GM23338 (cell line): ENCODE results near the gene FAM98A. TPM values are rescaled to one million over a fixed set of nuclear protein-coding genes. Genes with fewer than 3 reads are reported as not detected.

ENCODE experiments used
- ATAC-seq: fragments of 200-7000 bp; cut with Tn5 transposase; 3 replicates; pipeline ENCODE4 v1.9.1; 2020
- DNase-seq: peaks from one replicate; pipeline ENCODE4 v3.0.0-alpha.2; 2015; ENCODE audit warnings: low spot score
- H2AFZ ChIP-seq: fragments of 200-600 bp; sonication (generic); 2 replicates; pipeline ENCODE4 v1.8.0; 2016; ENCODE audit warnings: antibody characterized with exemption, mild to moderate bottlenecking, moderate library complexity
- H3F3A ChIP-seq: fragments of 200-600 bp; sonication (generic); replicated peaks from 2 replicates; pipeline ENCODE4 v1.8.0; 2017; ENCODE audit warnings: antibody characterized with exemption, mixed run types, low read depth
- H3K27ac ChIP-seq: fragments of 200-600 bp; sonication (generic); 2 replicates; pipeline ENCODE4 v1.6.1; 2016; ENCODE audit warnings: low read depth
- H3K27me3 ChIP-seq: fragments of 200-600 bp; sonication (generic); 2 replicates; pipeline ENCODE4 v1.8.0; 2016; ENCODE audit warnings: mild to moderate bottlenecking, mixed run types, moderate library complexity; ENCODE audit not compliant: insufficient read depth
- H3K36me3 ChIP-seq: fragments of 200-600 bp; sonication (generic); 2 replicates; pipeline ENCODE4 v1.8.0; 2016; ENCODE audit warnings: mild to moderate bottlenecking; ENCODE audit not compliant: insufficient read depth
- H3K4me1 ChIP-seq: fragments of 200-600 bp; sonication (generic); 2 replicates; pipeline ENCODE4 v1.8.0; 2016; ENCODE audit warnings: mild to moderate bottlenecking, moderate library complexity; ENCODE audit not compliant: insufficient read depth
- H3K4me2 ChIP-seq: fragments of 200-600 bp; sonication (generic); 2 replicates; pipeline ENCODE4 v1.7.1; 2017; ENCODE audit warnings: mixed run types
- H3K4me3 ChIP-seq: fragments of 200-600 bp; sonication (generic); 2 replicates; pipeline ENCODE4 v1.6.1; 2016; ENCODE audit warnings: mixed run types
- H3K79me2 ChIP-seq: fragments of 200-600 bp; sonication (generic); replicated peaks from 2 replicates; pipeline ENCODE4 v1.8.0; 2017; ENCODE audit warnings: mild to moderate bottlenecking; ENCODE audit not compliant: insufficient read depth
- H3K9me2 ChIP-seq: fragments of 200-600 bp; sonication (generic); 2 replicates; pipeline ENCODE4 v1.8.0; 2017; ENCODE audit not compliant: insufficient read depth
- H4K20me1 ChIP-seq: fragments of 200-600 bp; sonication (generic); replicated peaks from 2 replicates; pipeline ENCODE4 v1.8.0; 2017; ENCODE audit warnings: mild to moderate bottlenecking; ENCODE audit not compliant: insufficient read depth
- H3K27ac Mint-ChIP-seq: 2 replicates; pipeline ENCODE4 v1.8.0; 2020; ENCODE audit warnings: inconsistent platforms, mild to moderate bottlenecking, moderate library complexity, mixed read lengths
- H3K27me3 Mint-ChIP-seq: 3 replicates; pipeline ENCODE4 v1.8.0; 2022; ENCODE audit warnings: low read depth, mild to moderate bottlenecking, moderate library complexity, mixed read lengths, inconsistent platforms; ENCODE audit not compliant: insufficient read depth, poor library complexity
- H3K36me3 Mint-ChIP-seq: 3 replicates; pipeline ENCODE4 v1.8.0; 2021; ENCODE audit warnings: low read depth, mild to moderate bottlenecking, inconsistent platforms, moderate library complexity, mixed read lengths
- H3K4me1 Mint-ChIP-seq: 3 replicates; pipeline ENCODE4 v1.8.0; 2020; ENCODE audit warnings: mild to moderate bottlenecking, inconsistent platforms, mixed read lengths
- H3K4me3 Mint-ChIP-seq: 3 replicates; pipeline ENCODE4 v1.8.0; 2021; ENCODE audit warnings: moderate library complexity, mild to moderate bottlenecking, inconsistent platforms, mixed read lengths
- H3K9me3 Mint-ChIP-seq: 3 replicates; pipeline ENCODE4 v1.8.0; 2020; ENCODE audit warnings: moderate library complexity, mild to moderate bottlenecking, inconsistent platforms, mixed read lengths
- CREB1 ChIP-seq: fragments of 250-450 bp; sonication (Bioruptor Pico); IDR thresholded peaks from 2 replicates; pipeline ENCODE4 v1.5.0; 2020; ENCODE audit warnings: low read depth, mild to moderate bottlenecking, moderate library complexity
- CTCF ChIP-seq, 2 experiments: fragments of 200-600 bp in 1 of 2; sonication (generic) in 1 of 2; conservative IDR thresholded peaks; 2 replicates each; pipeline versions ENCODE4 v1.5.1 to v1.6.1; 2016 to 2017; ENCODE audit warnings: antibody characterized with exemption in 2 of 2, low read depth in 2 of 2, mild to moderate bottlenecking in 2 of 2, moderate library complexity in 1 of 2
- ETS1 ChIP-seq: IDR thresholded peaks from 2 replicates; pipeline ENCODE4 v1.6.1; 2016; ENCODE audit warnings: antibody characterized with exemption
- EZH2 ChIP-seq: fragments of 200-600 bp; sonication (generic); IDR thresholded peaks from one replicate; pipeline ENCODE4 v1.8.0; 2017; ENCODE audit warnings: antibody characterized with exemption, mild to moderate bottlenecking, low read depth; ENCODE audit not compliant: unreplicated experiment
- EZH2phosphoT487 ChIP-seq: fragments of 200-600 bp; sonication (generic); IDR thresholded peaks from one replicate; pipeline ENCODE4 v1.8.1; 2018; ENCODE audit warnings: antibody characterized with exemption; ENCODE audit not compliant: unreplicated experiment
- JUNB ChIP-seq: IDR thresholded peaks from one replicate; pipeline ENCODE4 v1.6.1; 2016; ENCODE audit warnings: antibody characterized with exemption; ENCODE audit not compliant: unreplicated experiment
- POLR2AphosphoS5 ChIP-seq: IDR thresholded peaks from 2 replicates; pipeline ENCODE4 v1.6.1; 2016; ENCODE audit warnings: antibody characterized with exemption, low read depth
- STAT1 ChIP-seq: IDR thresholded peaks from one replicate; pipeline ENCODE4 v1.6.1; 2016; ENCODE audit warnings: antibody characterized with exemption; ENCODE audit not compliant: unreplicated experiment
- ZNF114 ChIP-seq: fragments of 250-450 bp; sonication (Bioruptor Pico); IDR thresholded peaks from 2 replicates; pipeline ENCODE4 v1.5.0; 2020; ENCODE audit warnings: mild to moderate bottlenecking, moderate library complexity
- ZNF331 ChIP-seq: fragments of 250-450 bp; sonication (Bioruptor Pico); IDR thresholded peaks from 2 replicates; pipeline ENCODE4 v1.5.0; 2020; ENCODE audit warnings: low read depth, mild to moderate bottlenecking, moderate library complexity
- polyA plus RNA-seq: library from polyadenylated mRNA; unstranded; fragments of >200 nt; fragmentation: Nextera tagmentation; extraction: Ambion mirVana; gene quantifications from 2 replicates; pipeline ENCODE4 v1.2.1, GENCODE V29; 2016
- total RNA-seq: library from RNA; depleted of rRNA; stranded (reverse); fragments of >200 nt; shearing (Covaris generic); gene quantifications from 2 replicates; pipeline ENCODE4 v1.2.3, GENCODE V29; 2014

FAM98A gene
- total and polyA plus RNA-seq, 2 experiments from 2014 or later = 68.6 to 149 TPM

GRCh38 chr2:33606100-33606499 is 7.0 kb upstream of the FAM98A start:
- Histone ChIP-seq H3K79me2 (peaks cover 47% of the 10 kb centered on the region), H3K27ac (peak overlapping the region; percentile 96), H4K20me1 (no peaks in the 10 kb centered on the region), H3K9me2 (peaks cover 6% of the 10 kb centered on the region; the same call in 1 of the 2 replicates), H2AFZ (no peak overlapping the region), H3K4me3 (no peak overlapping the region), H3K4me2 (no peak overlapping the region), H3K4me1 (peaks cover 58% of the 10 kb centered on the region), H3K27me3 (no peaks in the 10 kb centered on the region), H3K36me3 (no peaks in the 10 kb centered on the region; the same call in 1 of the 2 replicates), H3F3A (no peaks in the 10 kb centered on the region; the same call in 1 of the 2 replicates)
- ATAC-seq (no peak), DNase-seq (no peak)
- Mint-ChIP-seq H3K36me3 (peaks cover 42% of the 10 kb centered on the region), H3K27me3 (peaks cover 5% of the 10 kb centered on the region), H3K27ac (no peak overlapping the region), H3K4me3 (no peak overlapping the region), H3K9me3 (peaks cover 29% of the 10 kb centered on the region), H3K4me1 (peaks cover 61% of the 10 kb centered on the region)
- TF ChIP-seq ETS1 (no peak), EZH2 (no peak), CREB1 (CRISPR knock-in tag) (no peak), ZNF331 (no peak), ZNF114 (CRISPR knock-in tag) (no peak), JUNB (no peak), CTCF (conservative IDR thresholded peaks at IDR 0.05; ENCODE audit: low read depth in 2 of 2) (no peak), STAT1 (no peak), EZH2phosphoT487 (no peak)

GRCh38 chr2:33605056-33605455 is 6.0 kb upstream of the FAM98A start:
- H3K27me3 Mint-ChIP-seq = peaks cover 4% of the 10 kb centered on the region
- Histone ChIP-seq H3K4me1 (peaks cover 58% of the 10 kb centered on the region), H3K4me2 (0 out of 2 replicates have a peak overlapping the region, but pooled peaks have one; percentile 44), H3K79me2 (peaks cover 51% of the 10 kb centered on the region), H3K4me3 (no peak overlapping the region), H2AFZ (no peak overlapping the region), H3F3A (no peaks in the 10 kb centered on the region; the same call in 1 of the 2 replicates), H3K9me2 (peaks cover 6% of the 10 kb centered on the region; the same call in 1 of the 2 replicates), H3K36me3 (no peaks in the 10 kb centered on the region), H3K27ac (peak overlapping the region; percentile 83), H4K20me1 (no peaks in the 10 kb centered on the region), H3K27me3 (no peaks in the 10 kb centered on the region)
- DNase-seq (peak; percentile 7), ATAC-seq (no peak)
- no peak overlapping the region; the same call in 2 of the 3 replicates for H3K4me3 Mint-ChIP-seq
- H3K36me3 Mint-ChIP-seq = peaks cover 32% of the 10 kb centered on the region
- peaks cover 19% of the 10 kb centered on the region for H3K9me3 Mint-ChIP-seq
- peak overlapping the region; percentile 86 for H3K27ac Mint-ChIP-seq
- peaks cover 61% of the 10 kb centered on the region for H3K4me1 Mint-ChIP-seq
- TF ChIP-seq POLR2AphosphoS5 (no peak), EZH2 (no peak), CREB1 (CRISPR knock-in tag) (no peak)
